ENCODE data around the gene ASRGL1.
A peak's percentile ranks its signal among the peaks of the same experiment; 100 is the strongest.
"Not testable (repeated sequence)": the region's sequence is repeated elsewhere in the genome, so short reads cannot be mapped to it uniquely, and the experiment has no call there.

ASRGL1 gene

DNA sequence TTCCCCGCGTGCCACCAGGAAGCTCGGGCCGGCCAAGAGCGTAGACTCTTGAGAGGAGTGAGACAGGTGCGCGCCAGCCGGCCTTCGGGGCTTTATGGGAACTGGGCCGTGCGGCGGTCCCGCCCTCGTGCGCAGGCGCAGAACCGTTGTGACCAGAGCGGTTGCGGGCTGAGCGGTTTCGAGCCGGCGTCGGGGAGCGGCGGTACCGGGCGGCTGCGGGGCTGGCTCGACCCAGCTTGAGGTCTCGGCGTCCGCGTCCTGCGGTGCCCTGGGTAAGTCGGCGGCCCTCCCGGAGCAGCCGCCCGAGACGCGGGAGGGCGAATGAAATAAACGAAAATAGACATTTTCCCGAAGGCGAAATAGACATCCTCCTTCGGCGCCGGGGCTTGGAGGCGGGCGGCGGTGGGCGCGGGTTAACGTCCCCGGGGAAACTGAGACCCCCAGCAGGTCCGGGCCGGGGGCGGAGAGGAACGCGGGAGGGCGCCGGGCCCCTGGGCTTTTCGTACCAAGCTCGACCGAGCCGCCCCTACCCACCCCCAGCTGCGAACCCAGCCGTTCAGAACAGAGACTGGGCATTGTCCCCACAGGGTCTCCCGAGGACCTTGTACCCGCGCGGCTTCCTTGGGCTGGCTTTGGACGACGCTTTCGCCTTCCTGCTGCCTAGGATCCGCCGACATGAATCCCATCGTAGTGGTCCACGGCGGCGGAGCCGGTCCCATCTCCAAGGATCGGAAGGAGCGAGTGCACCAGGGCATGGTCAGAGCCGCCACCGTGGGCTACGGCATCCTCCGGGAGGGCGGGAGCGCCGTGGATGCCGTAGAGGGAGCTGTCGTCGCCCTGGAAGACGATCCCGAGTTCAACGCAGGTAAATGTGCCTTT, at the start of gene ASRGL1:
Gene ASRGL1 (plus strand): TSS at position 146 of the 879 bp plus-strand sequence. CDS start 530 bp downstream, at position 676.
- DNase-seq = peak; percentile 89

DNA sequence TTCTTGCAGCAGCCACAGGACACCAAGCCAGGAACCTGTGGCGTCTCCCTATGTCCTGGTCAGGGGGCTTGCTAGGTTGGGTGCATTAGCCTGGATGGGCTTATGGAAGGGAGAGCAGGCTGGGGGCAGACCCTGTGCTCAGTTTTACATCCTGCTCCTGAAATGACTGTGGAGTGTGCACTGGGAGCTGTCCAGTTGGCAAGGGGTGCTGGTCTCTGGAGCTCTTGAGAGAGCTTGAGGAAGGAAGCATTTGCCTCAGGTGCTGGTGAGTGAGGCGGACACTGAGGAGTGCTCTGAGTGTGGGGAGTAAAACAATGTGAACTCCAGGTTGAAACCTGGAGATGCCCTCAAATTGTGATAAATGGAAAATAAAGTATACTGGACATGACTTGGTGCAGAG, 41.7 kb upstream of the ASRGL1 start:
- DNase-seq = no peak

DNA sequence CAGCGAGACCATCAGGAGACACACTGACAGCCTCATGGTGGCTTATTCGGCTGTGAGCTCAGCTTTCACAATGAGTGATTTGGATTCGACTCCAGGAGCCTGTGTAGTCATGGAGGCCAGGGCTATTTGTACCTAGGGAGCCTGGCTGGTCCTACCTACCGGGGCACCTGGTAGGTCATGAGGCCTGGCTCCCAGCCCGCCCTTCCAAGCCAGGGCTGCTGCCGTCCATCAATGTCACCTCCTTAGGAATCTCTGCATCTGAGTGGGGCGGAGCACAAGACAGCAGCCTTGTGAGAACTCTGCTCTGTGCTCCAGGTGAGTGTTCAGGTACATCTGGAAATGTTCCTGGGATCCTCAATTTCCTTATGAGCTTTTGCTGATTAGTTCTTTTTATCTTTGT, 38.3 kb upstream of the ASRGL1 start, which contains the start of gene SCGB1D4:
Gene SCGB1D4 (minus strand): TSS at position 101 of the 400 bp plus-strand sequence. CDS start 65 bp downstream, at position 36.
- DNase-seq = no peak

DNA sequence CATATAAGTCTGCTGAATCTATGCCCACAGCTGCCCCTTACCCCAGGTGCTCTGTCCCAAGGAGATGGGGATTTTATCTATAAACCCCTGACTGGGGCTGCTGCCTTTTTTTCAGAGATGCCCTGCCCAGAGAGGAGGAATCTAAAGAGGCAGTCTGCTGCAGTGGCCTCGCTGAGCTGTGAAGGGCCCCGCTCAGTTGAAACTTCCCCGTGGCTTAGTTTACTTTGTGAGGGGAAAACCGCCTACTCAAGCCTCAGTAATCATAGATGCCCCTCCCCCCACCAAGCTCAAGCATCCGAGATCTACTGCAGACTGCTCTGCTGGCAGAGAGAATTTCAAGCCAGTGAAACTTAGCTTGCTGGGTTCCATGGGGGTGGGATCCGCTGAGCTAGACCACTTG, 31.0 kb upstream of the ASRGL1 start:
- DNase-seq = no peak

DNA sequence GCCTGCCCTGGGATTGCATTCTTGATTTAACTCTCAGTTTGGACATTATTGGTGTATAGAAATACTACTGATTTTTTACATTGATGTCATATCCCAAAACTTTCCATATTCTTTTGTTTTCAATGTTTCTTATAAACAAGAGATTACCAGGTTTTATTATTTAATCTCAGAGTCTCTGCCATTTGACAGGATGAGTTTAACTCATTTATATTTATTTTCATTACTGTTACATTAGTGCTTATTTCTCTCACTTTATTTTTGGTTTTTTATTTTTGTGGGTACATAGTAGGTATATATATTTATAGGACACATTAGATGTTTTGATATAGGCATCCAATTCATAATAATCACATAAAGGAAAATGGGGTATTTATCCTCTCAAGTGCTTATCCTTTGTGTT, 29.3 kb upstream of the ASRGL1 start:
- DNase-seq = no peak

DNA sequence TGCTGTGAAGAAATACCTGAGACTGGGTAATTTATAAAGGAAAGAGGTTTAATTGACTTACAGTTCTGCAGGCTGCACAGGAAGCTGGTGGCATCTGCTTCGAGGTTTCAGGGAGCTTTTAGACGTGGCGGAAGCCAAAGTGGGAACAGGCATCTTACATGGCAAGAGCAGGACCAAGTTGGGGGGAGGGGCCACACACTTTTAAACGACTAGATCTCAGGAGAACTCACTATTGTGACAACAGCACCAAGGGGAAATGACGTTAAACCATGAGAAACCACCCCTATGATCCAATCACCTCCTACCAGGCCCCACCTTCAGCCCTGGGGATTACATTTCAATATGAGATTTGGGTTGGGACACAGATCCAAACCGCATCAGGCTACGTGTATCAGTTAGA, 27.3 kb upstream of the ASRGL1 start:
- no peak for DNase-seq

DNA sequence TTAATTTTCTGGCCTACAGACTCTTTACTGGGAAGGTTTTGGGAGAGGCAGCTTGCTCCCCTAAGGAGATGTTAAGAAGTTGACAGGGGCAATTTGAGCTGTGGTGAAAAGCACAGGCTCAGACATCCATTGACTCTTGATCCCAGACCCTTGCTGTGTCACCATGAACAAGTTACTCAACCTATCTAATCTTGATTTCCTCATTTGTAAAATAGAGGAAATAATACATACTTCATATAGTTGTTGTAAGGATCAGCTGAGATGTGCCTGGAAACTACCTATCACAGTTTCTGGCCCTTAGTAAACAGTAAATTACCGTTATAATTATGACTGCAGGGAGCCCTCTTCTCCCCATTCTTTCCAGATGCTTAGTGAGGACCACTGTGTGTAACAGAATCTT, 21.8 kb upstream of the ASRGL1 start:
- no peak for DNase-seq

DNA sequence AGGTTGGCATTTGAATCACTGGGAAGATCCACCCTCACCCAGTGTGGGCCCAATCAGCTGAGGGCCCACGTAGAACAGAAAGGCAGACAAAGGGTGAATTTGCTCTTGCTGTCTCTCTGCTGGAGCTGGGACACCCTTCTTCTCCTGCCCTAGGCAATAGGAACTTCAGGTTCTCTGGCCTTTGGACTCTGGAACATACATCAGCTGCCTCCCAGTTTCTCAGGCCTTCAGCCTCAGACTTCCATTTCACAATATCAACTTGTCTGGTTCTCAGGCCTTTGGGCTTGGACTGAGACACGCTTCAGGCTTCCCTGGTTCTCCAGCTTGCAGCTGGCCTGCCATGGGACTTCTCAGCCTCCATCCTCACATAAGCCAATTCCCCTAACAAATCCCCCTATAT, 14.7 kb upstream of the ASRGL1 start:
- no peak for DNase-seq

DNA sequence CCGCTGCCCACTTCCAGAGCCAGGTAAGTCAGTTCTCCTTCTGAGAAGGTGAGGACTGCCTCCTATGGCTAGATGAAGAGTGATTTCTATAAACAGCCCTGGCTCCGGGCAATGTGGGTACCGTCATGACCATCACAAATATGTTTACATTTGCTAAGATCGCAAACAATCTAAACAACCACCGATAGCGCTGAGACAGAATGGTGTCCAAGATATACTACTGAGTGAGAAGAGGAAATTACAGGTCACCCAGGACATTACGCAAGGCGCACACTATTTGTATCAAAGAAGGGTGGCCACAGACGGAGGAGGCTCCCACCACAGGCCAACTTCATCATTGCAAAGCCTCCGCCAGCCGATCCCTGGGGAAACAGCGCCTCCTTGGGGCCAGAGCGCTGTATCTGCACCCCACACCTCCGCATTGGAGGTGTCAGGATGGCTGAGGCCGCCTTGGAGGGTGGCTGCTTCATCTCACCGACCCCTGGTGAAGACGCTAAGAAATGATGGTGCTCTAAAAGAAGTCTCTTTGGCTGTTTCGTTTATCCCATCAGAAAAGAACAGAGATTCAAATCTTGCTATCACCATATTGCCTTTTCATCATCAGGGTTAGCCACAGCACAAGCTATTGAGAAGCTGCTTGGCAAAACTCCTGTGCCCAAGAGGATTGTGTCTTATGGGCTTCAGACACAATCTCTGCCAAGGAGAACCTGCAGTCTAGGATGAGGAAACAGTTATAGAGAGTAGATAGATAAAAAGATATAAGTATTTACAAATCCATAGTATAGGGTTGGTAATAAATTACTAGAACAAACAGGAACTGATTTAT, 12.3 kb upstream of the ASRGL1 start:
- DNase-seq = no peak

DNA sequence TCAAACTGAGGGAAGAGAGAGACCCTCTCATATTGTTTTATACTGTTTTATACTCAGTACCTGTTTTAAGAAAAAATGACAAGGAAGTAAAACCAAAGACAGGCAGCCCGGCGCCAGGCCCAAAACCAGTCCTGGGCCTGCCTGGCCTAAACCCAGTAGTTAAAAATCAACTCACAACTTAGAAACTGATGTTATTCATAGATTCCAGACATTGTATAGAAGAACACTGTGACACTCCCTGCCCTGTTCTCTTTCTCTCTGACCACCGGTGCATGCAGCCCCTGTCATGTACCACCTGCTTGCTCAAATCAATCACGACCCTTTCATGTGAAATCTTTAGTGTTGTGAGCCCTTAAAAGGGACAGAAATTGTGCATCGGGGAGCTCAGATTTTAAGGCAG, 11.5 kb upstream of the ASRGL1 start:
- DNase-seq = not testable (repeated sequence)

DNA sequence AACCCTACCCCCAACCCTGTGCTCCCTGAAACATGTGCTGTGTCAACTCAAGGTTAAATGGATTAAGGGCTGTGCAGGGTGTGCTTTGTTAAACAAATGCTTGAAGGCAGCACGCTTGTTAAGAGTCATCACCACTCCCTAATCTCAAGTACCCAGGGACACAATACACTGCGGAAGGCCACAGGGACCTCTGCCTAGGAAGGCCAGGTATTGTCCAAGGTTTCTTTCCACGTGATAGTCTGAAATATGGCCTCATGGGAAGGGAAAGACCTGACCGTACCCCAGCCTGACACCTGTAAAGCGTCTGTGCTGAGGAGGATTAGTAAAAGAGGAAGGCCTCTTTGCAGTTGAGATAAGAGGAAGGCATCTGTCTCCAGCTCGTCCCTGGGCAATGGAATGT, 10.5 kb upstream of the ASRGL1 start:
- not testable (repeated sequence) for DNase-seq

DNA sequence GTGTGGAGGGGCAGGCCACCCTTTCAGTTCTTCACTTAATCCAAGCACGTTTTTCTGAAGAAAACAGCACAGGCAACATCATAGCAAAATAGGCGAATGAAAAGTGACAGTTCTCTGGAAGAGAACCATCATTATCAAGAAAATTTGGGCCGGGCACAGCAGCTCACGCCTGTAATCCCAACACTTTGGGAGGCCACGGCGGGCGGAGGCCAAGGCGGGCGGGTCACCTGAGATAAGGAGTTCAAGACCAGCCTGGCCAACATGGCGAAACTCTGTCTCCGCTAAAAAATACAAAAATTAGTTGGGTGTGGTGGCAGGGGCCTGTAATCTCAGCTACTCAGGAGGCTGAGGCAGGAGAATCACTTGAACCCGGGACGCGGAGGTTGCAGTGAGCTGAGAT, 9.7 kb upstream of the ASRGL1 start:
- DNase-seq = not testable (repeated sequence)

DNA sequence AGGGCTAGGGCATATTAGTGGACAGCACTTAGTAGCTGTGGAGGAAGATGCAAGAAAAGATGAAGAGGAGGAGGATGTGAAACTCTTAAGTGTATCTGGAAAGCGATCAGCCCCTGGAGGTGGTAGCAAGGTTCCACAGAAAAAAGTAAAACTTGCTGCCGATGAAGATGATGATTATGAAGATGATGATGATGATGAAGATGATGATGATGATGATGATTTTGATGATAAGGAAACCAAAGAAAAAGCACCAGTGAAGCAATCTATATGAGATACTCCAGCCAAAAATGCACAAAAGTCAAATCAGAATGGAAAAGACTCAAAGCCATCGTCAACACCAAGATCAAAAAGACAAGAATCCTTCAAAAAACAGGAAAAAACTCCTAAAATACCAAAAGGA, 6.0 kb upstream of the ASRGL1 start:
- DNase-seq = not testable (repeated sequence)

DNA sequence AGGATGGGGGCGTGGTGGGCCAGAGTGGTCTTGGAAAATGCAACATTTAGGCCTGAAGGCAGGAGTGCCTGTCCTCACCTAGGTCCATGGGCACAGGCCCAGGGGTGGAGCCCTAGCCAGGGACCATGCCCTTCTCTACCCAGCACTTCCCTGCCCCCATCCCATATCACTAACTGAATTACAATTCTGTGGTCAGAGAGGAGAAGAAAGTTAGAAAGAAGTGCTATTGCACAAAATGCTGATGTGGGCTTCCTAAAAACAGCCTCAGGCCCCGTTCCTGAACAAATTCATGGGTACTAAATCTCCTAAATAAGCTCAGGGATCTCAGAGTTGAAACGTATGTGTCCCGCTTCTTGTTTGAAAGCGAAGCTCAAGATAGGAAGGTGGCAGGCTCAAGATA, 3.5 kb upstream of the ASRGL1 start:
- no peak for DNase-seq

DNA sequence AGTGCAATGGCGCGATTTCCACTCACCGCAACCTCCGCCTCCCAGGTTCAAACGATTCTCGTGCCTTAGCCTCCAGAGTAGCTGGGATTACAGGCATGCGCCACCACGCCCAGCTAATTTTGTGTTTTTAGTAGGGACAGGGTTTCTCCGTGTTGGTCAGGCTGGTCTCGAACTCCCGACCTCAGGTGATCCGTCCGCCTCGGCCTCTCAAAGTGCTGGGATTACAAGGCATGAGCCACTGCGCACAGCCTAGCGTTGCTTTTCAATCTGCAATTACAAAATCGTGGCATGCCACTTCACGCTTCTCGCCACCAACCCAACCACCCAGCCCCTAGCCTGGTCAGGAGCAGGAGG, 322 bp upstream of the ASRGL1 start:
- not testable (repeated sequence) for DNase-seq

DNA sequence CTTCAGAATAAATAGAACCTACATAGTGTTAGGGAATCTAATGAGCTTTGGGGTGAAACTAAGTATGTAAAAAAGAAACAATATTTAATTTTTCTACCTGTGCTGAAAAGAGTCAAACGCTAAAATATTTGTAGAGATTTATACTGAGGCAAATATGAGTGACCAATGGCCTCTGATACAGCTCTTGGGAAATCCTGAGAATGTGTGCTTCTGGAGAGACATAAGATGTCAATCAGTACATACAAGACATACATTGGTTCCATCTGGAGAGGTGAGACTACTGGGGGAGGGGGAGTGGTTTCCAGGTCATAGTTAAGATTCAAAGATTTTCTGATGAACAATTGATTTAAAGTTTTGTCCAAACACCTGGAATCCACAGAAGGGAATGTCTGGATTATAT, 970 bp downstream of the ASRGL1 start:
- no peak for DNase-seq

DNA sequence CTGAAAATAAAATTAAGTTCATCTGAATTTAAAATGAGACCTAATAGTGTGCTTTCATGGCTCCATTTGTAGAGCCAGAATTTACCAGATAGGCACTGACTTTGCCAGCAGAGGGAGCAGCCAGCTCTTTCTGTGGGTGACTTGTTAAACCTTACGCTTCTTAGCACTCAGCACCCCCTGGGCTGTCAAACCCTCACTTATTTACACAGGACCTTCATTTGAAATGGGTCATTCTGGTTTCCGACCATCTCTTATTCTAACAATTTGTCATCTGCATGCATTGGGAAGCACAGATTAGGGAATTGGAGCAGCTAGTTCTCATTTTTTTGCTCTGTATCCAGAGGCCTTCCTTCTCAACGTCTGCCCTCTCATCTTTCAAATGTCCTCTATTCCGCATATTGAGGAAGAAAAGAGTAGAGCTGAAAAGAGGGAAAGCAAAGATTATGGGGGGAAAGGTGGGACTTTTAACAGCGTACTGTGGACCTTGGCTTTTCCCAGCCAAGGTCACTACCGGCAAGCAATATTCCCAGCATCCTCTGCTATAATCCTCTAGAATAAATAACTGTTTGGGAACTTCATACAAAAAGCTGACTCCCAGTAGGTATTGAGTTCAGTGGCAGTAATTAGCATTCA, 3.1 kb downstream of the ASRGL1 start:
- DNase-seq = peak; percentile 42

DNA sequence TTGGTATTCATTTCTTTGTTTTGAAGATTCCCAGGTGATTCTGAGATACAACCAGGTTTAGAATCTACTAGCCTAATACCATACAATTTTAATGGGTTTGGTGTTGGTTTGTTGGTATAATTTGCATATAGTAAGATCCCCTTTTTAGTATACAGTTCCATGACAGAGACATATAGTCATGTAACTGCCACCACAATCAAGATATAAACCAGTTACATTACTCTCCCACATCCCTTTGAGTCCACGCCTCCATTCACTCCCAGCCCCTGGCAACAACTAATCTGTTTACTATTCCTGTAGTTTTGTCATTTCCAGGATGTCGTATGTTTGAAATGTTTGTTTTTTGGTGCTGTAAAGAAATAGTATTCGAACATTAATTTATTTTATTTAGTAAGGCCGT, 4.3 kb downstream of the ASRGL1 start:
- DNase-seq = no peak

DNA sequence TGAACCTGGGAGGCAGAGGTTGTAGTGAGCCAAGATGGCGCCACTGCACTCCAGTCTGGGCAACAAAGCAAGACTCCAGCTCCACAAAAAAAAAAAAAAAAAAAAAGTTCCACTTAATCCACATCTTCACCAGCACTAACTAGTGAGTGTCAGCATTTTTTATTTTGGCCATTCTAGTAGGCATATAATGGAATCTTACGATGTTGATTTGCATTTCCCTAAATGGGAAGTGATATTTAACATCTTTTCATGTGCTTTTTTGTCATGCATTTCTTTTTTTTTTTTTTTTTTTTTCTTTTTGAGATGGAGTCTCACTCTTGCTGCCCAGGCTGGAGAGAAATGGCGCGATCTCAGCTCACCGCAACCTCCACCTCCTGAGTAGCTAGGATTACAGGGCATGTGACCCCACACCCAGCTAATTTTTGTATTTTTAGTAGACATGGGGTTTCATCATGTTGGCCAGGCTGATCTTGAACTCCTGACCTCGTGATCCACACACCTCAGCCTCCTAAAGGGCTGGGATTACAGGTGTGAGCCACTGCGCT, 6.5 kb downstream of the ASRGL1 start:
- DNase-seq = not testable (repeated sequence)

DNA sequence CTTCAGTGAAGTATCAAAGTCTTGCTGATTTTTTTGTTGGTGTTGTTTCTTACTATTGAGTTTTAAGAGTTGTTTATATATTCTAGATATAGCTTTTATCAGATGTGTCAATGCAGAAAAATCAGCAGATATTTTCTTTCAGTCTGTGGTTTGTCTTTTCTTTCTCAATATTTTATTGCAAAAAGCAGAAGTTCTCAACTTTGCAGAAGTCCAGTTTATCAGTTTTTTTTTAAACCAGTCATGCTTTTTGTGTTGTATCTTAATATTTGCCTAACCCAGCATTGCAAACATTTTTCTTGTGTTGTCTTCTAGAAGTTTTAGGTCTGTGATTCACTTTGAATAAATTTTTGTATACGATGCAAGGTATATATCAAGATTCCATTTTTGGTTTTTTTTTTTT, 7.0 kb downstream of the ASRGL1 start:
- DNase-seq = no peak

DNA sequence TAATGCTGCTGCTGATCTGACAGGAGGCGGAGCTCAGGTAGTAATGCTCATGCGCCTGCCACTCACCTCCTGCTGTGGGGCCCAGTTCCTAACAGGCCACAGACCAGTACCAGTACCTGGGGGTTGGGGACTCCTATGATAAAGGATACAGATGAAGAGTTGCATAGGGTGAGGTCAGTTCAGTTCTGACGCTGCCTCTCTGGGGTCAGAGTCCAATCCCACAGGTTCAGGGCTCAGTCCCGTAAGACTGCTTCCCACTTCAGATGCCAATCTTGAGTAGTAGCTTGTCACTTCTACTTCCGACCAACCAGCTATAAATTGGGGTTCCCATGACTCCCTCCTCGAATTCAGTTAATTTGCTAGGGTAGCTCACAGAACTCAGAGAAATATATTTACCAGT, 8.6 kb downstream of the ASRGL1 start:
- DNase-seq = no peak

DNA sequence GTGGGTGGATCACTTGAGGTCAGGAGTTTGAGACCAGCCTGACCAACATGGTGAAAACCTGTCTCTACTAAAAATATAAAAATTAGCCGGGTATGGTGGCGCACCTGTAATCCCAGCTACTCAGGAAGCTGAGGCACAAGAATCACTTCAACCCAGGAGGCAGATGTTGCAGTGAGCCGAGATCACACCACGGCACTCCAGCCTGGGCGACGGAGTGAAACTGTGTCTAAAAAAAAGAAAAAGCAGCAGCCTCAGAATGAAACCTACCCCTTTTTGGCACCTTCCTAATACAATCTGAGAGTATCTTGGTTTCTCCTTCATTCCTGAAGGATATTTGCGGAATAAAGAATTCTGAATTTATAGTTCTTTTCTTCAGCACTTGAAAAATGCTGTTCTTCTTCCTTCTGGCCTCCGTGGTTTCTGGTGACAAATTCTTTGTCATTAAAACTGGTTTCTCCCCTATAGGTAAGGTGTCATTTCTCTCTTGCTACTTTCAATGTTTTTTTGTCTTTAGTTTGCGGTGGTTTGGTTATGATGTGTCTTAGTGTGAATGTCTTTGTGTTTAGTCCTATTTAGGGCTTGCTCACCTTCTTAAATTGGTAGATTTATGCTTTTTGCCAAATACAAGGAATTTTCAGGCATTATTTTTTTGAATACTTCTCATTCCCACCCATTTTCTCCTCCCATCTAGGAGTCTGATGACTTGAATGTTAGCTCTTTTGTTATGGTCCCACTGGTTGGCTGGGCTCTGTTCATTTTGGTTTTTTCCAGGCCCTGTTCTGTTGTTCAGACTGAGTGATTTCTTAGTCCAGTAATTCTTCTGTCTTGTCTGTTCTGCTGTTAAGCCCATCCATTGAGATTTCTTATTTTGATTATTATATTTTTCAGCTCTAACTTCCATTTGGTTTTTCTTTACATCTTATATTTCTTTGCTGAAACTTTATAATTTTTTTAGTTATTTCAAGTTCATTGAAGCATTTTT, 15.4 kb downstream of the ASRGL1 start:
- DNase-seq = no peak
